Parathyroid adenoma (tissue), 2 donors: ENCODE measurements around the gene RSPRY1.

Experiments
- H2AFZ ChIP-seq: fragments of 300-600 bp; sonication (generic); one replicate; pipeline ENCODE4 v1.7.0; 2017; ENCODE audit warnings: antibody characterized with exemption, mild to moderate bottlenecking
- H3K27ac ChIP-seq: fragments of 300-600 bp; sonication (generic); one replicate; pipeline ENCODE4 v1.7.0; 2017
- H3K27me3 ChIP-seq: fragments of 300-600 bp; sonication (generic); one replicate; pipeline ENCODE4 v1.7.0; 2017; ENCODE audit warnings: low read length; ENCODE audit not compliant: control insufficient read depth, insufficient read depth
- H3K36me3 ChIP-seq: fragments of 300-600 bp; sonication (generic); one replicate; pipeline ENCODE4 v1.7.0; 2017; ENCODE audit warnings: low read length; ENCODE audit not compliant: control insufficient read depth, insufficient read depth
- H3K4me1 ChIP-seq: fragments of 300-600 bp; sonication (generic); one replicate; pipeline ENCODE4 v1.7.0; 2017; ENCODE audit warnings: control low read depth
- H3K4me2 ChIP-seq: fragments of 300-600 bp; sonication (generic); one replicate; pipeline ENCODE4 v1.7.0; 2017; ENCODE audit warnings: low read length
- H3K4me3 ChIP-seq: fragments of 300-600 bp; sonication (generic); one replicate; pipeline ENCODE4 v1.7.0; 2017; ENCODE audit warnings: low read depth, low read length
- H3K79me2 ChIP-seq: fragments of 300-600 bp; sonication (generic); one replicate; pipeline ENCODE4 v1.7.0; 2017; ENCODE audit warnings: control low read depth
- H3K9ac ChIP-seq: fragments of 300-600 bp; sonication (generic); one replicate; pipeline ENCODE4 v1.7.0; 2017; ENCODE audit warnings: mild to moderate bottlenecking
- H3K9me3 ChIP-seq: fragments of 300-600 bp; sonication (generic); one replicate; pipeline ENCODE4 v1.7.0; 2017; ENCODE audit warnings: low read length; ENCODE audit not compliant: control insufficient read depth
- TF ChIP-seq, protein P1 (sequence below): fragments of 300-600 bp; sonication (generic); IDR thresholded peaks from one replicate; pipeline ENCODE4 v1.7.0; 2017; ENCODE audit warnings: antibody characterized with exemption, mild to moderate bottlenecking
- donor health status: primary hyperparathyroidism.

RSPRY1 gene

DNA sequence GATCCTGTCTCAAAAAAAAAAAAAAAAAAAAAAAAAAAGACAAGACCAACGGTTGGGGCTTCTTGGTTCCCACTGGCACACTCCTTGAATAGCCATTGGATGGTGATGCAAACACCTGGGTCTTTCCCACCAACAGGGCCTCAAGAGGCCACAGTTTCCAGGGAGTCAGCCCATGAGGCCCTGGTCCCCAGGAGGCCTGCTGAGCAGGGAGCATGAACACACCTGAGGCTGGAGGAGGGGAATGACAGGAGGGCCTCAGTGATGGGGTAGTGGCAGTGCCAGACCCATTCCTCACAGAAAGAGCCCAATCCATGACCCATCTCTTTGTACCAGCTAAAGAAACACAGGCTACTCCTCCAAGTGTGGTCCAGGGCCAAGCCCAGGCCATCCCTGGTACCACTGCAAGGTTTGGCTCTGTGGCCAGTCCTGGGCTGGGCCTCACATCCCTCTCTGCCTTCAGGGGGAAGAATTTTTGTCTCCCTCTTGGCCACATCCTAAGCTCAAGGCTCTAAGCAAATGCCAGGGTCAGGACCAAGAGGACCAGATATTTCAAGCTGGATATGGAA lies 72.9 kb downstream of the RSPRY1 start:
- no peaks in the 10 kb centered on the region for H3K4me1 ChIP-seq
- no peak overlapping the region for H3K4me2 ChIP-seq
- H3K9me3 ChIP-seq = no peaks in the 10 kb centered on the region
- H3K9ac ChIP-seq = no peak overlapping the region
- no peak overlapping the region for H3K27ac ChIP-seq
- no peaks in the 10 kb centered on the region for H3K27me3 ChIP-seq
- TF ChIP-seq, protein P1, sequence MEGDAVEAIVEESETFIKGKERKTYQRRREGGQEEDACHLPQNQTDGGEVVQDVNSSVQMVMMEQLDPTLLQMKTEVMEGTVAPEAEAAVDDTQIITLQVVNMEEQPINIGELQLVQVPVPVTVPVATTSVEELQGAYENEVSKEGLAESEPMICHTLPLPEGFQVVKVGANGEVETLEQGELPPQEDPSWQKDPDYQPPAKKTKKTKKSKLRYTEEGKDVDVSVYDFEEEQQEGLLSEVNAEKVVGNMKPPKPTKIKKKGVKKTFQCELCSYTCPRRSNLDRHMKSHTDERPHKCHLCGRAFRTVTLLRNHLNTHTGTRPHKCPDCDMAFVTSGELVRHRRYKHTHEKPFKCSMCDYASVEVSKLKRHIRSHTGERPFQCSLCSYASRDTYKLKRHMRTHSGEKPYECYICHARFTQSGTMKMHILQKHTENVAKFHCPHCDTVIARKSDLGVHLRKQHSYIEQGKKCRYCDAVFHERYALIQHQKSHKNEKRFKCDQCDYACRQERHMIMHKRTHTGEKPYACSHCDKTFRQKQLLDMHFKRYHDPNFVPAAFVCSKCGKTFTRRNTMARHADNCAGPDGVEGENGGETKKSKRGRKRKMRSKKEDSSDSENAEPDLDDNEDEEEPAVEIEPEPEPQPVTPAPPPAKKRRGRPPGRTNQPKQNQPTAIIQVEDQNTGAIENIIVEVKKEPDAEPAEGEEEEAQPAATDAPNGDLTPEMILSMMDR = no peak
- no peaks in the 10 kb centered on the region for H3K79me2 ChIP-seq
- no peak overlapping the region for H3K4me3 ChIP-seq
- H3K36me3 ChIP-seq = no peaks in the 10 kb centered on the region
- no peak overlapping the region for H2AFZ ChIP-seq

DNA sequence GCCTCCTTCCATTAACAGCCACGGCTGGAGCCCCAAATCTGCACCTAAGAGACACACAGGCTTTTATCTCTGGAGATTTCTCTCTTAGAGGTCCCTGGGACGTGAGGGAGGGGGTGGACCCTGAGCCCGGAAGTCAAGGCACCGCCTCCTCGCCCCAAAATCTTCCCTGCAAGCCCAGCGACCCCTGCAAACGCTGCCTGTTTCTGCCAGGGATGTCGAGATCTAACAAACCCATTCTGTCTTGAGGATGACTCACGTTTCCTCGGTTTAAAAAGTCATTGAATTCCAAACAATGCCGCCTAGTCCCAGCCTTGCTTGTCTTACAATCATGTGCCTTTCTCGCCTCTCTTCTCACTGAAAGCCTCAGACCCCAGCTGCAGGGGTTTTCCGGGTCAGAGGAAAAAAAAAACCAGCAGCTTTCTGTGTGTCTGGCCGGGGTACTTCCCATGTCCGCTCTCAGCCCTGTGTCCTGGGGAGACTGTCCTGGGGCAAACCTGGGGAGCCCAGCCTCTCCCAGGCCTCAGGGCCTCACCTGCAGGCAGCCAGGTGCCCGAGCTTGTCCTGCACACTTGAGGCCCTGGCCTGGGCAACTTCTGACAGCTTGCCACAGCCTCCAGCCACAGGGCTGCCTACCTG lies 74.3 kb downstream of the RSPRY1 start:
- no peak overlapping the region for H3K4me3 ChIP-seq
- H3K36me3 ChIP-seq = no peaks in the 10 kb centered on the region
- H2AFZ ChIP-seq = no peak overlapping the region
- H3K79me2 ChIP-seq = no peaks in the 10 kb centered on the region
- H3K9ac ChIP-seq = no peak overlapping the region
- H3K9me3 ChIP-seq = no peaks in the 10 kb centered on the region
- H3K4me2 ChIP-seq = no peak overlapping the region
- peaks cover under 1% of the 10 kb centered on the region for H3K4me1 ChIP-seq
- H3K27me3 ChIP-seq = no peaks in the 10 kb centered on the region
- TF ChIP-seq, protein P1 = no peak
- H3K27ac ChIP-seq = no peak overlapping the region

DNA sequence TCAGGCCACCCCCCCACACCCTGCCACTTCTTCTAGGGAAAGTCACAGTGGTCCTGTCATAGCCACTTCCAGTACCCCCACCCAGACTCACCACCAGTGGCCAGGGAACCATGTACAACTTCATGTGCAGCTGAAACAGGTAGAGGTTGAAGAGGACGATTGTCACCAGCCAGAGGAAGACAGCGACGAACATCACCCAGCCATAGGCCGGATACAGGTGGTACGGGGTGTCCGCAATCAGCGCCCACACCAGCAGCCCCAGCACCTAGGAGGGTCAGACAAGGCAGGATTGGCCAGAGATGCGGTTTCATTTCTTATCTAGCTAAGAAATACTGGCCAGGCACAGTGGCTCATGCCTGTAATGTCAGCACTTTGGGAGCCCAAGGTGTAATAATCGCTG lies 75.7 kb downstream of the RSPRY1 start:
- no peaks in the 10 kb centered on the region for H3K9me3 ChIP-seq
- H3K4me2 ChIP-seq = no peak overlapping the region
- H3K4me1 ChIP-seq = peaks cover 14% of the 10 kb centered on the region
- TF ChIP-seq, protein P1 = no peak
- no peaks in the 10 kb centered on the region for H3K79me2 ChIP-seq
- H3K4me3 ChIP-seq = no peak overlapping the region
- no peak overlapping the region for H2AFZ ChIP-seq
- no peak overlapping the region for H3K9ac ChIP-seq
- no peaks in the 10 kb centered on the region for H3K36me3 ChIP-seq
- no peak overlapping the region for H3K27ac ChIP-seq
- no peaks in the 10 kb centered on the region for H3K27me3 ChIP-seq

DNA sequence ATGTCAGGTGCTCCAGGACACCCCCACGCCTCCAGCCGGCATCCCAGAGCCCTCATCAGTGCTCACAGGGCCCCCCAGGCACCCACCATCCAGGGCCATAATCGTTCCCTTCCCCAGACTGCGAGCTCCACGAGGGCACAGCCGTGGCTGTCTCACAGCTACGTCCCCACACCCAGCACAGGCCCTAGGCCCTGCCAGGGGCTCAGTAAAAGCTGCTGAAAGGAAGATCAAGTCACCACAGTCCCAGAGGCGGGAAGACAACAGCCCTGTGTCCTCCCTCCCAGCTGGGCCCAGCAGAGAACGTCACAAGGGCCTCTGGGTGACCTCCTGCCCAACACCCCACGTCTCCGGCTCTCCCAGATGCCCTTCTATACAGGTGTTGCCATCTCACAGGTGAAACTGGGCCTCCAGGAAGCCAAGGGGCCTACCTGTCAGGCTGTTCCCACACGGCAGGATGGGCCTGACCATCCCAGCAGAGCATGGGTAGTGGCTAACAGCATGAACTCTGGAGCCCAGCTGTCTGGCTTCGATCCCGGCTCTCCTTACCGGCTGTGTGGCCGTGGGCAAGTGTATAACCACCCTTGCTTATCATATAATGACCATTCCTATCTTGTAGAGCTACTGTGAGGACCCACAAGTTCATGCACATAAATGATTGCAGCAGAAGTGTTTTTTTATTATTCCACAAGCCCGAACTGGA lies 76.9 kb downstream of the RSPRY1 start:
- Histone ChIP-seq H3K9ac (no peak overlapping the region), H3K4me2 (no peak overlapping the region), H2AFZ (no peak overlapping the region), H3K9me3 (no peaks in the 10 kb centered on the region), H3K4me3 (no peak overlapping the region), H3K27ac (no peak overlapping the region), H3K27me3 (no peaks in the 10 kb centered on the region), H3K79me2 (no peaks in the 10 kb centered on the region), H3K36me3 (no peaks in the 10 kb centered on the region), H3K4me1 (peaks cover 17% of the 10 kb centered on the region)
- TF ChIP-seq, protein P1 = no peak
